HepG2 (cell line): ENCODE measurements around the gene CDK10. TPM values are rescaled to one million over a fixed set of nuclear protein-coding genes. Genes with fewer than 3 reads are reported as not detected.

Source experiments
- AHR ChIP-seq: IDR thresholded peaks from 2 replicates; pipeline ENCODE4 v1.6.1; 2018; ENCODE audit warnings: missing genetic modification reagents, missing compliant biosample characterization
- DBP ChIP-seq: sonication (generic); formaldehyde crosslinking; IDR thresholded peaks from 2 replicates; pipeline ENCODE4 v1.4.0; 2020; ENCODE audit warnings: missing genetic modification reagents; ENCODE audit errors: not compliant biosample characterization
- FOXO4 ChIP-seq: sonication (generic); formaldehyde crosslinking; conservative IDR thresholded peaks from 2 replicates; pipeline ENCODE4 v1.8.1; 2023; ENCODE audit warnings: missing genetic modification reagents
- GABPB1 ChIP-seq: IDR thresholded peaks from 2 replicates; pipeline ENCODE4 v1.6.1; 2016; ENCODE audit warnings: mild to moderate bottlenecking, missing genetic modification reagents, moderate library complexity, missing compliant biosample characterization
- GFI1 ChIP-seq: sonication (generic); formaldehyde crosslinking; IDR thresholded peaks from 2 replicates; pipeline ENCODE4 v1.5.0; 2020; ENCODE audit warnings: missing genetic modification reagents, mild to moderate bottlenecking, borderline replicate concordance
- GLMP ChIP-seq: sonication (generic); formaldehyde crosslinking; IDR thresholded peaks from 2 replicates; pipeline ENCODE4 v1.9.0; 2021; ENCODE audit warnings: missing genetic modification reagents, mild to moderate bottlenecking, borderline replicate concordance
- GPN1 ChIP-seq: sonication (generic); formaldehyde crosslinking; IDR thresholded peaks from 2 replicates; pipeline ENCODE4 v1.5.1; 2020; ENCODE audit warnings: missing genetic modification reagents, borderline replicate concordance
- KLF11 ChIP-seq: IDR thresholded peaks from 2 replicates; pipeline ENCODE4 v1.6.1; 2016; ENCODE audit warnings: missing compliant biosample characterization
- KLF9 ChIP-seq: IDR thresholded peaks from 2 replicates; pipeline ENCODE4 v1.6.1; 2016; ENCODE audit warnings: low read depth
- KMT2A ChIP-seq: sonication (generic); formaldehyde crosslinking; IDR thresholded peaks from 2 replicates; pipeline ENCODE4 v1.4.0; 2020; ENCODE audit warnings: missing genetic modification reagents
- KMT2B ChIP-seq: IDR thresholded peaks from 2 replicates; pipeline ENCODE4 v1.6.1; 2016; ENCODE audit warnings: missing genetic modification reagents, missing compliant biosample characterization
- LRRFIP1 ChIP-seq: sonication (generic); formaldehyde crosslinking; conservative IDR thresholded peaks from 2 replicates; pipeline ENCODE4 v1.4.0; 2020; ENCODE audit warnings: missing genetic modification reagents
- MED8 ChIP-seq: sonication (generic); formaldehyde crosslinking; IDR thresholded peaks from 2 replicates; pipeline ENCODE4 v1.8.1; 2023; ENCODE audit warnings: mild to moderate bottlenecking, missing genetic modification reagents; ENCODE audit not compliant: insufficient replicate concordance
- MEIS2 ChIP-seq: sonication (generic); formaldehyde crosslinking; IDR thresholded peaks from 2 replicates; pipeline ENCODE4 v1.9.0; 2021; ENCODE audit warnings: mild to moderate bottlenecking, missing genetic modification reagents
- NR0B2 ChIP-seq: sonication (generic); formaldehyde crosslinking; IDR thresholded peaks from 2 replicates; pipeline ENCODE4 v1.4.0; 2020; ENCODE audit warnings: mild to moderate bottlenecking, missing genetic modification reagents
- RBAK ChIP-seq: sonication (generic); formaldehyde crosslinking; IDR thresholded peaks from 2 replicates; pipeline ENCODE4 v1.5.1; 2020; ENCODE audit warnings: mild to moderate bottlenecking, missing genetic modification reagents
- SALL1 ChIP-seq: sonication (generic); formaldehyde crosslinking; IDR thresholded peaks from 2 replicates; pipeline ENCODE4 v1.8.0; 2022; ENCODE audit warnings: mild to moderate bottlenecking, missing genetic modification reagents
- THAP11 ChIP-seq: IDR thresholded peaks from 2 replicates; pipeline ENCODE4 v1.6.1; 2016; ENCODE audit warnings: missing biosample characterization, missing genetic modification reagents
- TP53 ChIP-seq: sonication (generic); formaldehyde crosslinking; conservative IDR thresholded peaks from 2 replicates; pipeline ENCODE4 v1.4.0; 2020; ENCODE audit warnings: missing genetic modification reagents
- WIZ ChIP-seq: sonication (generic); formaldehyde crosslinking; IDR thresholded peaks from 2 replicates; pipeline ENCODE4 v1.5.1; 2020; ENCODE audit warnings: mild to moderate bottlenecking, missing genetic modification reagents
- ZEB1 ChIP-seq: IDR thresholded peaks from 2 replicates; pipeline ENCODE4 v1.6.1; 2012; ENCODE audit warnings: mild to moderate bottlenecking, low read depth, inconsistent platforms; ENCODE audit not compliant: insufficient replicate concordance
- ZFP62 ChIP-seq: sonication (generic); formaldehyde crosslinking; IDR thresholded peaks from 2 replicates; pipeline ENCODE4 v1.4.0; 2020; ENCODE audit warnings: missing genetic modification reagents
- ZNF432 ChIP-seq: sonication (generic); formaldehyde crosslinking; IDR thresholded peaks from 2 replicates; pipeline ENCODE4 v1.5.0; 2020; ENCODE audit warnings: missing genetic modification reagents, mild to moderate bottlenecking, borderline replicate concordance
- ZNF605 ChIP-seq: sonication (generic); formaldehyde crosslinking; IDR thresholded peaks from 2 replicates; pipeline ENCODE4 v1.8.0; 2022; ENCODE audit warnings: mild to moderate bottlenecking, missing genetic modification reagents
- polyA plus RNA-seq, 8 experiments: library from polyadenylated mRNA; depleted of rRNA in 3 of 8; stranded (reverse) in 7 of 8; unstranded in 1 of 8; fragments of >200 nt; fragmentation: Illumina TruSeq in 4 of 8; extraction: Trizol in 4 of 8; gene quantifications; 2 replicates each; pipeline versions ENCODE4 v1.2.1 to v1.2.3, GENCODE V29; 2011 to 2016; ENCODE audit warnings: low read depth in 4 of 8, missing spikeins in 1 of 8, mixed read lengths in 1 of 8; ENCODE audit not compliant: insufficient read depth in 1 of 8
- total RNA-seq, 5 experiments: library from RNA; depleted of rRNA; stranded (reverse); fragments of >200 nt; fragmentation: Illumina TruSeq; extraction: Trizol; gene quantifications; 2 replicates each; pipeline ENCODE4 v1.2.3, GENCODE V29; 2016; ENCODE audit warnings: low read depth in 1 of 5

CDK10 gene
- total and polyA plus RNA-seq, 2 of the 13 experiments (the other 11 are each of a cell fraction or from before 2014, with no cell fraction given): 2.5 to 3.9 TPM

- TF ChIP-seq LRRFIP1 (CRISPR knock-in tag) (no peak), DBP (CRISPR knock-in tag) (no peak), MEIS2 (CRISPR knock-in tag) (peak; percentile 75; the same call in 1 of the 2 replicates), NR0B2 (CRISPR knock-in tag) (no peak), RBAK (CRISPR knock-in tag) (no peak), ZEB1 (peak; percentile 10), GABPB1 (CRISPR knock-in tag) (peak; percentile 72), KLF9 (peak; percentile 87; the same call in 1 of the 2 replicates), GPN1 (no peak), THAP11 (CRISPR knock-in tag) (peak; percentile 68), ZNF432 (CRISPR knock-in tag) (no peak), ZNF605 (CRISPR knock-in tag) (peak; percentile 94), GLMP (CRISPR knock-in tag) (no peak), TP53 (no peak), MED8 (CRISPR knock-in tag) (no peak), GFI1 (CRISPR knock-in tag) (peak; percentile 67; the same call in 1 of the 2 replicates), KMT2B (CRISPR knock-in tag) (peak; percentile 65; the same call in 1 of the 2 replicates), KLF11 (CRISPR knock-in tag) (peak; percentile 73), ZFP62 (CRISPR knock-in tag) (no peak), FOXO4 (CRISPR knock-in tag) (no peak), WIZ (CRISPR knock-in tag) (no peak; the same call in 1 of the 2 replicates), KMT2A (CRISPR knock-in tag) (no peak; the same call in 1 of the 2 replicates), AHR (no peak; the same call in 1 of the 2 replicates), SALL1 (CRISPR knock-in tag) (peak; percentile 75)
These were observed 13.7 kb downstream of the CDK10 start (continued) for GRCh38 chr16:89700100-89700648.
